ENCODE measurements around the gene DPAGT1. TPM values are rescaled to one million over a fixed set of nuclear protein-coding genes. Genes with fewer than 3 reads are reported as not detected.

DPAGT1 gene
- total and polyA plus RNA-seq, 3 donors from 2014 or later = 24.6 to 35.5 (median 29.4) TPM

DNA sequence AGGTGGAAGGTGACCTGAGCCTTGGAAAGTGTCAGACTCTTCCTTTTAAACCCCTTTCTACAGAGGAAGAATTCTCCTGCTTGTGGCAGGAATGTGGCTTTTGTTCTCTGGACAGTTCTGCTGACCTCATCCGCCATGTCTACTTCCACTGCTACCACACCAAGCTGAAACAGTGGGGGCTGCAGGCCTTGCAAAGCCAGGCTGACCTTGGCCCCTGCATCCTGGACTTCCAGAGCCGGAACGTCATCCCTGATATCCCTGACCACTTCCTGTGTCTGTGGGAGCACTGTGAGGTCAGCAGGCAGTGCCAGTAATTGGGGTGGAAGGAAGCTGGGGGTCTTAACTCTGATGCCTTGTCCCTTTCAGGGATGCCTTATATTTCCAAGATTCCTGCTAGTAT is 29.0 kb upstream of the DPAGT1 start:
- H3K36me3 ChIP-seq (ENCODE audit: low read depth, missing control alignments) = no peaks in the 10 kb centered on the region
- no peak for DNase-seq

DNA sequence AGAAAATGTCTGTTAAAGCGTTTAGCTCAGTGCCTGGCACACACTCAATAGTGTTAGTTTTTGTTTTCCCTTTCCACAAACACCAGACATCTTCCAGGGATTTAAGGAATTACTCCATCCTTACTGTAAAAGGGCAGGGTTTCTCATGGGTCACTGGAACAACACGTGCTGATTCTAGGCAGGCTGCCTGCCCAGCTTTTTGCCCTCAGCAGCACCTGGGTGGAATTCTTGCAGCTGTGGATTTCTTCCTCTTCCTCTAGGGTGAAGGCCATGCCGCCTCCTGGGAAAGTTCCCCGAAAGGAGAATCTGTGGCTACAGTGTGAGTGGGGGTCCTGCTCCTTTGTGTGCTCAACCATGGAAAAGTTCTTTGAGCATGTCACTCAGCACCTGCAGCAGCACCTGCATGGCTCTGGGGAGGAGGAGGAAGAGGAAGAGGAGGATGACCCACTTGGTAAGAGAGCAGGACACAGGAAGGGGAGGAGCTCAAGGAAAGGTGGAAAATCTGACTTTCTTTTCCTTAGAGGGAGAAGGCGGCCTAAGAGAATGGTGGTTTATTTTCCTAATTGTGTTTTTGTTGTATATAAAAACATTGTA is 25.1 kb upstream of the DPAGT1 start:
- peaks cover 17% of the 10 kb centered on the region for H3K4me1 ChIP-seq
- H3K36me3 ChIP-seq (ENCODE audit: low read depth, missing control alignments) = no peaks in the 10 kb centered on the region
- H3K9me3 ChIP-seq = no peaks in the 10 kb centered on the region
- no peak overlapping the region for H3K27ac ChIP-seq
- TF ChIP-seq POLR2A (IDR thresholded peaks at IDR 0.05) = no peak
- TF ChIP-seq, protein P1, sequence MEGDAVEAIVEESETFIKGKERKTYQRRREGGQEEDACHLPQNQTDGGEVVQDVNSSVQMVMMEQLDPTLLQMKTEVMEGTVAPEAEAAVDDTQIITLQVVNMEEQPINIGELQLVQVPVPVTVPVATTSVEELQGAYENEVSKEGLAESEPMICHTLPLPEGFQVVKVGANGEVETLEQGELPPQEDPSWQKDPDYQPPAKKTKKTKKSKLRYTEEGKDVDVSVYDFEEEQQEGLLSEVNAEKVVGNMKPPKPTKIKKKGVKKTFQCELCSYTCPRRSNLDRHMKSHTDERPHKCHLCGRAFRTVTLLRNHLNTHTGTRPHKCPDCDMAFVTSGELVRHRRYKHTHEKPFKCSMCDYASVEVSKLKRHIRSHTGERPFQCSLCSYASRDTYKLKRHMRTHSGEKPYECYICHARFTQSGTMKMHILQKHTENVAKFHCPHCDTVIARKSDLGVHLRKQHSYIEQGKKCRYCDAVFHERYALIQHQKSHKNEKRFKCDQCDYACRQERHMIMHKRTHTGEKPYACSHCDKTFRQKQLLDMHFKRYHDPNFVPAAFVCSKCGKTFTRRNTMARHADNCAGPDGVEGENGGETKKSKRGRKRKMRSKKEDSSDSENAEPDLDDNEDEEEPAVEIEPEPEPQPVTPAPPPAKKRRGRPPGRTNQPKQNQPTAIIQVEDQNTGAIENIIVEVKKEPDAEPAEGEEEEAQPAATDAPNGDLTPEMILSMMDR (IDR thresholded peaks at IDR 0.05) = no peak
- DNase-seq = no peak
- H3K27me3 ChIP-seq = no peaks in the 10 kb centered on the region
- intact Hi-C loops (cut with DNase I; ENCODE audit: low total_unique reads) = no loop called here
- WGBS, 2 donors = 52 to 68% methylated on average over 5 of the region's 5 CpGs
- H3K4me3 ChIP-seq = no peak overlapping the region

More for the DNA sequence above, 29.0 kb upstream of the DPAGT1 start:
- whole genome bisulfite sequencing, 2 donors = 57 to 70% methylated on average over 3 of the region's 3 CpGs
- H3K4me1 ChIP-seq = peaks cover 12% of the 10 kb centered on the region
- no peaks in the 10 kb centered on the region for H3K9me3 ChIP-seq
- H3K27ac ChIP-seq = no peak overlapping the region
- intact Hi-C loops (cut with DNase I; ENCODE audit: low total_unique reads) = no loop called here
- TF ChIP-seq, protein P1 (IDR thresholded peaks at IDR 0.05) = no peak
- no peak for TF ChIP-seq POLR2A (IDR thresholded peaks at IDR 0.05)
- no peak overlapping the region for H3K4me3 ChIP-seq
- no peaks in the 10 kb centered on the region for H3K27me3 ChIP-seq

DNA sequence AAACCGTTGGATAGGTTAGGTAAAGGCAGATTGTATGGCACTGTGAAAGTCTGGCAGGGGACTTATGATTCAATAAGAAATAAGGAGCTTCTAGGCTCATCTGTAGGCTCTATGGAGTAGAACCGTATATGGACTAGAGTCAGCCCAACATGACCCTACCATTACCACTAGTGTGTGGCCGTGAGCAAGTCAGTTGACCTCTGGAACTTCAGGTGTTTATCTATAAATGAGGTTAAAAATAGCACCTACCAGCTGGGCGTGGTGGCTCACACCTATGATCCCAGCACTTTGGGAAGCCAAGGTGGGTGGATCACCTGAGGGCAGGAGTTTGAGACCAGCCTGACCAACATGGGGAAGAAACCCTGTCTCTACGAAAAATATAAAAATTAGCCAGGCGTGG is 24.2 kb upstream of the DPAGT1 start:
- TF ChIP-seq, protein P1 (IDR thresholded peaks at IDR 0.05) = no peak
- no peak for TF ChIP-seq POLR2A (IDR thresholded peaks at IDR 0.05)
- WGBS, 2 donors = 87 to 94% methylated on average over 6 of the region's 6 CpGs
- DNase-seq = no peak
- Histone ChIP-seq H3K4me1 (peaks cover 14% of the 10 kb centered on the region), H3K27ac (no peak overlapping the region), H3K4me3 (no peak overlapping the region), H3K36me3 (ENCODE audit: low read depth, missing control alignments) (no peaks in the 10 kb centered on the region), H3K27me3 (no peaks in the 10 kb centered on the region), H3K9me3 (no peaks in the 10 kb centered on the region)
- intact Hi-C loops (cut with DNase I; ENCODE audit: low total_unique reads) = no loop called here

DNA sequence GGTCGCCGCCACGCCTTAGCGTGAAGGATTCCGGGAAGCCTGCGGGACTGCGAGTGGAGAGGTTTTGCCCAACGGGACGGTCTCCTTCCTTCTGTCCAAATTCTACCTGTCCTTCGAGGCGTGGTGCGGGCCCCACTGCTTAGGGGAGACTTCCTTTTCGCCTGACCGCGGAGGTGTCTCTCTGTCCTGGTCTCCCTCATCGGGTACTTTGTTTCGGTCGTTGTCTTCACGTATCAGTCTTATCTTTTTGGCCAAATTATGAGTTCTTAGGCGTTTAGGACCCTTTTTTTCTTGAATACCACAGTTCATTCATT is 20.1 kb upstream of the DPAGT1 start:
- TF ChIP-seq, protein P1 (IDR thresholded peaks at IDR 0.05) = no peak
- TF ChIP-seq POLR2A (IDR thresholded peaks at IDR 0.05) = no peak
- Histone ChIP-seq H3K27me3 (no peaks in the 10 kb centered on the region), H3K9me3 (no peaks in the 10 kb centered on the region), H3K4me1 (peaks cover 14% of the 10 kb centered on the region), H3K36me3 (ENCODE audit: low read depth, missing control alignments) (no peaks in the 10 kb centered on the region), H3K4me3 (peak overlapping the region; percentile 75 to 94), H3K27ac (peak overlapping the region; percentile 56 to 64)
- intact Hi-C loops (cut with DNase I; ENCODE audit: low total_unique reads) = no loop called here
- DNase-seq = no peak
- WGBS, 2 donors = 0 to 1% methylated on average over 16 to 20 of the region's 20 CpGs
